IMR-90 (cell line): ENCODE data around the gene OR4D6. TPM values are rescaled to one million over a fixed set of nuclear protein-coding genes. Genes with fewer than 3 reads are reported as not detected.

ENCODE experiments used
- ATAC-seq: fragments of 200-7000 bp; cut with Tn5 transposase; 2 replicates; pipeline ENCODE4 v1.9.1; 2020; ENCODE audit warnings: low read depth, mild to moderate bottlenecking, moderate library complexity
- BruUV-seq: library from RNA; stranded (reverse); fragments of 400-500 nt; replicated peaks from 2 replicates; lab custom pipeline; 2021; lab: Mats Ljungman, UMichigan
- CTCF ChIA-PET: fragments of 300-600 bp; formaldehyde crosslinking; extraction: SDS; loops from one replicate; lab custom pipeline; 2021; ENCODE audit warnings: antibody characterized with exemption; lab: Yijun Ruan, JAX
- POLR2A ChIA-PET: fragments of 300-600 bp; sonication (Branson Sonifier 250); formaldehyde crosslinking; loops from one replicate; lab custom pipeline; 2022; ENCODE audit warnings: antibody characterized with exemption; ENCODE audit not compliant: unreplicated experiment; lab: Charles Lee
- DNase-seq: peaks from one replicate; pipeline ENCODE4 v3.0.0; 2013
- H2AFZ ChIP-seq: replicated peaks from 2 replicates; pipeline ENCODE3; 2013; ENCODE audit warnings: low read length, mild to moderate bottlenecking; ENCODE audit not compliant: poor library complexity
- H2AK5ac ChIP-seq: 2 replicates; pipeline ENCODE4 v1.6.1; 2013; ENCODE audit warnings: low read depth, low read length, inconsistent platforms
- H2AK9ac ChIP-seq: replicated peaks from 2 replicates; pipeline ENCODE3; 2013; ENCODE audit warnings: mild to moderate bottlenecking, low read depth, low read length, moderate library complexity; ENCODE audit not compliant: poor library complexity
- H2BK120ac ChIP-seq: 2 replicates; pipeline ENCODE4 v1.6.1; 2013; ENCODE audit warnings: low read depth, low read length, inconsistent platforms
- H2BK15ac ChIP-seq: 3 replicates; pipeline ENCODE4 v1.6.1; 2013; ENCODE audit warnings: low read depth, low read length, inconsistent platforms
- H2BK20ac ChIP-seq: 2 replicates; pipeline ENCODE4 v1.6.1; 2013; ENCODE audit warnings: low read depth, mild to moderate bottlenecking, inconsistent platforms, low read length, moderate library complexity
- H2BK5ac ChIP-seq: 2 replicates; pipeline ENCODE4 v1.6.1; 2013; ENCODE audit warnings: mild to moderate bottlenecking, low read depth, low read length, inconsistent platforms; ENCODE audit not compliant: poor library complexity, severe bottlenecking
- H3K14ac ChIP-seq: replicated peaks from 2 replicates; pipeline ENCODE4 v1.6.1; 2013; ENCODE audit warnings: low read depth, low read length, inconsistent platforms
- H3K18ac ChIP-seq: 2 replicates; pipeline ENCODE4 v1.6.1; 2013; ENCODE audit warnings: low read depth, low read length, control low read depth
- H3K23ac ChIP-seq: 2 replicates; pipeline ENCODE4 v1.6.1; 2013; ENCODE audit warnings: low read depth, low read length, inconsistent platforms
- H3K27ac ChIP-seq: 2 replicates; pipeline ENCODE4 v1.5.1; 2013; ENCODE audit warnings: mild to moderate bottlenecking, control low read depth, low read length; ENCODE audit not compliant: insufficient read depth
- H3K27me3 ChIP-seq: 2 replicates; pipeline ENCODE4 v1.6.1; 2013; ENCODE audit warnings: low read length; ENCODE audit not compliant: control insufficient read depth, insufficient read depth
- H3K36me3 ChIP-seq: 2 replicates; pipeline ENCODE4 v1.6.1; 2013; ENCODE audit warnings: low read length, mixed read lengths; ENCODE audit not compliant: control insufficient read depth, insufficient read depth
- H3K4ac ChIP-seq: 2 replicates; pipeline ENCODE4 v1.6.1; 2013; ENCODE audit warnings: low read depth, low read length, inconsistent platforms
- H3K4me1 ChIP-seq: 2 replicates; pipeline ENCODE4 v1.6.1; 2013; ENCODE audit warnings: low read length, mixed read lengths; ENCODE audit not compliant: control insufficient read depth, insufficient read depth
- H3K4me2 ChIP-seq: 2 replicates; pipeline ENCODE4 v1.6.1; 2013; ENCODE audit warnings: low read depth, mild to moderate bottlenecking, control low read depth, low read length, moderate library complexity
- H3K4me3 ChIP-seq: 2 replicates; pipeline ENCODE4 v1.5.1; 2013; ENCODE audit warnings: low read depth, mild to moderate bottlenecking, control low read depth, low read length, moderate library complexity; ENCODE audit not compliant: insufficient read depth
- H3K56ac ChIP-seq: 2 replicates; pipeline ENCODE4 v1.6.1; 2013; ENCODE audit warnings: low read length, inconsistent platforms; ENCODE audit not compliant: insufficient read depth; ENCODE audit errors: extremely low read depth
- H3K79me1 ChIP-seq, 2 experiments: 2 replicates each; pipeline ENCODE4 v1.6.1; 2013; ENCODE audit warnings: low read length in 2 of 2, inconsistent platforms in 1 of 2, low read depth in 1 of 2
- H3K9ac ChIP-seq: 2 replicates; pipeline ENCODE4 v1.6.1; 2013; ENCODE audit warnings: low read depth, low read length, control low read depth
- H3K9me1 ChIP-seq: 2 replicates; pipeline ENCODE4 v1.6.1; 2013; ENCODE audit warnings: low read length, inconsistent platforms; ENCODE audit not compliant: insufficient read depth
- H3K9me3 ChIP-seq: 2 replicates; pipeline ENCODE4 v1.6.1; 2013; ENCODE audit warnings: low read length; ENCODE audit not compliant: control insufficient read depth, insufficient read depth
- H4K20me1 ChIP-seq: 2 replicates; pipeline ENCODE4 v1.6.1; 2013; ENCODE audit warnings: low read length, inconsistent platforms; ENCODE audit not compliant: insufficient read depth
- H4K5ac ChIP-seq: 2 replicates; pipeline ENCODE4 v1.6.1; 2013; ENCODE audit warnings: mild to moderate bottlenecking, low read depth, low read length, control low read depth
- H4K8ac ChIP-seq, 2 experiments: 2 replicates each; pipeline ENCODE4 v1.6.1; 2013; ENCODE audit warnings: low read depth in 2 of 2, low read length in 2 of 2, control low read depth in 1 of 2, inconsistent platforms in 1 of 2
- H4K91ac ChIP-seq: 2 replicates; pipeline ENCODE4 v1.6.1; 2013; ENCODE audit warnings: low read depth, low read length, inconsistent platforms; ENCODE audit not compliant: insufficient read depth
- BHLHE40 ChIP-seq: fragments of 150-350 bp; IDR thresholded peaks from 2 replicates; pipeline ENCODE4 v1.6.1; 2016; ENCODE audit warnings: mild to moderate bottlenecking, low read depth, low read length
- CEBPB ChIP-seq: IDR thresholded peaks from 2 replicates; pipeline ENCODE4 v1.6.1; 2012; ENCODE audit warnings: low read depth, low read length, improper control_type of control experiment
- CHD1 ChIP-seq: IDR thresholded peaks from 2 replicates; pipeline ENCODE4 v1.6.1; 2012; ENCODE audit warnings: low read depth, low read length, improper control_type of control experiment
- CTCF ChIP-seq: conservative IDR thresholded peaks from 2 replicates; pipeline ENCODE4 v1.5.1; 2012; ENCODE audit warnings: mild to moderate bottlenecking, low read depth, low read length, improper control_type of control experiment
- FOS ChIP-seq: fragments of 150-350 bp; IDR thresholded peaks from 2 replicates; pipeline ENCODE4 v1.6.1; 2016; ENCODE audit warnings: low read depth, low read length
- MAZ ChIP-seq: IDR thresholded peaks from 2 replicates; pipeline ENCODE4 v1.6.1; 2012; ENCODE audit warnings: low read depth, mild to moderate bottlenecking, low read length, improper control_type of control experiment, moderate library complexity, borderline replicate concordance
- MXI1 ChIP-seq: IDR thresholded peaks from 2 replicates; pipeline ENCODE4 v1.6.1; 2012; ENCODE audit warnings: low read depth, mild to moderate bottlenecking, low read length, moderate library complexity, borderline replicate concordance
- NFE2L2 ChIP-seq: fragments of 150-350 bp; IDR thresholded peaks from 2 replicates; pipeline ENCODE4 v1.6.1; 2016; ENCODE audit warnings: low read depth, mild to moderate bottlenecking, low read length
- POLR2A ChIP-seq: IDR thresholded peaks from 2 replicates; pipeline ENCODE4 v1.6.1; 2012; ENCODE audit warnings: mild to moderate bottlenecking, low read depth, low read length
- RAD21 ChIP-seq: IDR thresholded peaks from 2 replicates; pipeline ENCODE4 v1.6.1; 2012; ENCODE audit warnings: low read length, improper control_type of control experiment
- RCOR1 ChIP-seq: IDR thresholded peaks from 2 replicates; pipeline ENCODE4 v1.6.1; 2012; ENCODE audit warnings: mild to moderate bottlenecking, low read length, improper control_type of control experiment; ENCODE audit not compliant: insufficient replicate concordance
- RFX5 ChIP-seq: IDR thresholded peaks from 2 replicates; pipeline ENCODE4 v1.8.0; 2012; ENCODE audit warnings: low read depth, mild to moderate bottlenecking, low read length, moderate library complexity
- WGBS, 2 experiments: methylation state at CpG; one replicate each; pipeline versions ENCODE4 v1.1.5 to v1.1.7; 2013; ENCODE audit warnings: missing lambda C conversion rate in 2 of 2; ENCODE audit not compliant: insufficient read length in 1 of 2; ENCODE audit errors: extremely low coverage in 2 of 2; 5-methylcytosine and 5-hydroxymethylcytosine counted together
- dilution Hi-C: fragments of 300-500 bp; cut with HindIII; formaldehyde crosslinking; loops from one replicate; pipeline ENCODE4 v1.14.3; 2018; ENCODE audit warnings: low sequenced_read_pairs; ENCODE audit not compliant: unreplicated experiment
- in situ Hi-C: fragments of 300-500 bp; cut with MboI; formaldehyde crosslinking; loops from 3 replicates; pipeline ENCODE4 v1.14.3; 2019; ENCODE audit warnings: low sequenced_read_pairs, inconsistent platforms, mixed read lengths
- intact Hi-C: fragments of 100-400 bp; cut with micrococcal nuclease; formaldehyde crosslinking; loops from 2 replicates; pipeline ENCODE4 v1.10.0; 2022
- polyA plus RNA-seq, 3 experiments: library from polyadenylated mRNA; depleted of rRNA; stranded (reverse); fragments of >200 nt; gene quantifications; 2 replicates each; pipeline ENCODE4 v1.2.3, GENCODE V29; 2012; ENCODE audit warnings: low replicate concordance in 1 of 3
- total RNA-seq: library from RNA; depleted of rRNA; stranded (reverse); fragments of >200 nt; gene quantifications from 2 replicates; pipeline ENCODE4 v1.2.3, GENCODE V29; 2012
- TF ChIP-seq, protein P1 (sequence below): fragments of 150-350 bp; IDR thresholded peaks from 2 replicates; pipeline ENCODE4 v1.6.1; 2016; ENCODE audit warnings: low read depth, mild to moderate bottlenecking, low read length, moderate library complexity, borderline replicate concordance

The OR4D6 gene
- total and polyA plus RNA-seq, 2 of the 4 experiments (the other 2 are of a cell fraction): not detected

DNA sequence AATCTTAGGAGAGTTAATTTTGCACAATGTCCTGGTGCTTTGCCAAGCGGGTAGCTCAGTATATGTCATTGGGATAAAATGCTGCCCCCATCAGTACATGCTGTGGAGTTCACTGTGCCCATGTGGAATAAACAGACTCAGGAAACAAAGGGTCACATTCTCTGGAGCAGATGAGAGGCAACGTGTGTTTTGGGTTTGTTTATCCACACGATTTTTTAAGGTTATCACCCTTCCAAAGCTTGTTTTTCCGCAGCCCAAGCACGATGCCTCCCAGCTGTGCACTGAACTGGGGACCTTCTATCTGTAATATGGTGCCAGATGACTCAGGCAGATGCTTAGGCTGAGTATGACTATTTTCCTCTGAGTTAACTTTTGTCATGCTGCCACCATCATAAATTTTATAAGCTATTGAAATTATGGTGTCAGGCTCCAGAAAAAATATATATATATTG is 6.5 kb downstream of the OR4D6 start:
- H3K9me3 ChIP-seq: no peaks in the 10 kb centered on the region
- no peak overlapping the region for H4K5ac ChIP-seq
- no peak overlapping the region for H3K56ac ChIP-seq
- H3K4ac ChIP-seq: no peak overlapping the region
- H2AK9ac ChIP-seq: no peak overlapping the region
- no peak overlapping the region for H2AK5ac ChIP-seq
- H3K14ac ChIP-seq: no peak overlapping the region
- H2BK5ac ChIP-seq: no peak overlapping the region
- H3K23ac ChIP-seq: no peak overlapping the region
- ATAC-seq: no peak
- ChIA-PET CTCF (interaction anchor here (0.6 kb wide), 1 partner anchor 15 kb away, joined by 3 read pairs; no protein-coding TSS in a partner anchor), POLR2A (no interaction called here)
- H3K79me1 ChIP-seq: no peaks in the 10 kb centered on the region
- in situ Hi-C loops (no loop called here), intact Hi-C loops (no loop called here), dilution Hi-C loops (no loop called here)
- no peaks in the 10 kb centered on the region for H3K9me1 ChIP-seq
- no peak for TF ChIP-seq RCOR1
- no peak for TF ChIP-seq FOS
- TF ChIP-seq CHD1: no peak
- TF ChIP-seq MAZ: no peak
- no peak for TF ChIP-seq NFE2L2
- TF ChIP-seq POLR2A: no peak
- TF ChIP-seq, protein P1, sequence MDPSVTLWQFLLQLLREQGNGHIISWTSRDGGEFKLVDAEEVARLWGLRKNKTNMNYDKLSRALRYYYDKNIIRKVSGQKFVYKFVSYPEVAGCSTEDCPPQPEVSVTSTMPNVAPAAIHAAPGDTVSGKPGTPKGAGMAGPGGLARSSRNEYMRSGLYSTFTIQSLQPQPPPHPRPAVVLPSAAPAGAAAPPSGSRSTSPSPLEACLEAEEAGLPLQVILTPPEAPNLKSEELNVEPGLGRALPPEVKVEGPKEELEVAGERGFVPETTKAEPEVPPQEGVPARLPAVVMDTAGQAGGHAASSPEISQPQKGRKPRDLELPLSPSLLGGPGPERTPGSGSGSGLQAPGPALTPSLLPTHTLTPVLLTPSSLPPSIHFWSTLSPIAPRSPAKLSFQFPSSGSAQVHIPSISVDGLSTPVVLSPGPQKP: no peak
- no peak for TF ChIP-seq RFX5
- TF ChIP-seq RAD21: no peak
- no peak for TF ChIP-seq MXI1
- no peak for TF ChIP-seq CEBPB
- no peak for TF ChIP-seq BHLHE40
- TF ChIP-seq CTCF: no peak
- no peak overlapping the region for H2BK15ac ChIP-seq
- H2BK20ac ChIP-seq: no peak overlapping the region
- no peaks in the 10 kb centered on the region for H4K20me1 ChIP-seq
- H3K36me3 ChIP-seq: no peaks in the 10 kb centered on the region
- DNase-seq: no peak
- no TSS peak for BruUV-seq
- no peak overlapping the region for H3K4me2 ChIP-seq
- H2BK120ac ChIP-seq: no peak overlapping the region
- no CpG with 5 or more reads among the region's 5 CpGs for WGBS, 2 experiments
- H2AFZ ChIP-seq: no peak overlapping the region
- no peaks in the 10 kb centered on the region for H3K4me1 ChIP-seq
- no peak overlapping the region for H3K18ac ChIP-seq
- no peak overlapping the region for H4K8ac ChIP-seq
- no peaks in the 10 kb centered on the region for H3K27me3 ChIP-seq
- H3K27ac ChIP-seq: no peak overlapping the region
- no peak overlapping the region for H3K9ac ChIP-seq
- H3K4me3 ChIP-seq: no peak overlapping the region
- H4K91ac ChIP-seq: no peak overlapping the region
